Right atrium auricular region (tissue), 2 donors: ENCODE data around the gene PCSK2. TPM values are rescaled to one million over a fixed set of nuclear protein-coding genes. Genes with fewer than 3 reads are reported as not detected.
A peak's percentile ranks its signal among the peaks of the same experiment; 100 is the strongest.

Experiments
- DNase-seq: peaks from one replicate; pipeline ENCODE4 v3.0.0-alpha.2; 2019; ENCODE audit warnings: low spot score
- H3K27ac ChIP-seq, 2 donors: fragments of 200-600 bp; sonication (generic); 1 replicate in 1 of 2; 2 replicates in 1 of 2; pipeline ENCODE4 v1.5.1; 2016 to 2019
- H3K27me3 ChIP-seq, 2 donors: fragments of 200-600 bp; sonication (generic); one replicate each; pipeline versions ENCODE4 v1.5.1 to v1.6.0; 2017 to 2019
- H3K36me3 ChIP-seq: fragments of 200-600 bp; sonication (generic); one replicate; pipeline ENCODE4 v1.5.1; 2016
- H3K4me1 ChIP-seq, 2 donors: fragments of 200-600 bp; sonication (generic); one replicate each; pipeline versions ENCODE4 v1.5.1 to v1.6.0; 2017 to 2019
- H3K4me3 ChIP-seq, 2 donors: fragments of 200-600 bp; sonication (generic); 1 replicate in 1 of 2; 2 replicates in 1 of 2; pipeline ENCODE4 v1.5.1; 2017 to 2019; ENCODE audit warnings: mild to moderate bottlenecking in 1 of 2, moderate library complexity in 1 of 2
- H3K9me3 ChIP-seq, 2 donors: fragments of 200-600 bp; sonication (generic); one replicate each; pipeline ENCODE4 v1.5.1; 2019
- CTCF ChIP-seq, 2 donors: fragments of 200-600 bp; sonication (generic); IDR thresholded peaks; one replicate each; pipeline ENCODE4 v1.5.1; 2019; ENCODE audit warnings: antibody characterized with exemption in 2 of 2
- total RNA-seq, 2 donors: library from RNA; depleted of rRNA; stranded (reverse); fragments of >200 nt; gene quantifications; one replicate each; pipeline ENCODE4 v1.1.0, GENCODE V29; 2016

PCSK2 gene
- total RNA-seq, 2 donors from 2014 or later = 1.6 to 2.6 TPM

GRCh38 chr20:17468073-17468840 lies 241.4 kb downstream of the PCSK2 start:
- Histone ChIP-seq H3K4me1 (no peaks in the 10 kb centered on the region), H3K9me3 (peaks cover 0 to 4% of the 10 kb centered on the region in 2 donors), H3K36me3 (no peaks in the 10 kb centered on the region), H3K4me3 (no peak overlapping the region), H3K27me3 (no peaks in the 10 kb centered on the region), H3K27ac (no peak overlapping the region)
- TF ChIP-seq CTCF (IDR thresholded peaks at IDR 0.05) = no peak
- peak; percentile 51 for DNase-seq

GRCh38 chr20:17469246-17470030 lies 242.6 kb downstream of the PCSK2 start:
- TF ChIP-seq CTCF (IDR thresholded peaks at IDR 0.05) = no peak
- Histone ChIP-seq H3K27ac (no peak overlapping the region), H3K4me3 (no peak overlapping the region), H3K4me1 (no peaks in the 10 kb centered on the region), H3K36me3 (no peaks in the 10 kb centered on the region), H3K27me3 (no peaks in the 10 kb centered on the region), H3K9me3 (peaks cover 0 to 4% of the 10 kb centered on the region in 2 donors)
- DNase-seq = peak; percentile 5

- no peaks in the 10 kb centered on the region for H3K36me3 ChIP-seq
- DNase-seq = no peak
- H3K9me3 ChIP-seq = no peaks in the 10 kb centered on the region
- no peak overlapping the region for H3K4me3 ChIP-seq
- TF ChIP-seq CTCF (IDR thresholded peaks at IDR 0.05) = no peak
- no peaks in the 10 kb centered on the region for H3K4me1 ChIP-seq
- H3K27me3 ChIP-seq = no peaks in the 10 kb centered on the region
- no peak overlapping the region for H3K27ac ChIP-seq
These were observed 243.7 kb downstream of the PCSK2 start for GRCh38 chr20:17470521-17470920.

GRCh38 chr20:17470973-17471372 lies 244.1 kb downstream of the PCSK2 start:
- no peaks in the 10 kb centered on the region for H3K36me3 ChIP-seq

GRCh38 chr20:17471606-17472187 lies 244.9 kb downstream of the PCSK2 start:
- Histone ChIP-seq H3K4me1 (no peaks in the 10 kb centered on the region), H3K27ac (no peak overlapping the region), H3K4me3 (no peak overlapping the region), H3K9me3 (no peaks in the 10 kb centered on the region), H3K27me3 (no peaks in the 10 kb centered on the region), H3K36me3 (no peaks in the 10 kb centered on the region)
- peak; percentile 36 for DNase-seq
- TF ChIP-seq CTCF (IDR thresholded peaks at IDR 0.05) = no peak

More at GRCh38 chr20:17470973-17471372, 244.1 kb downstream of the PCSK2 start:
- H3K4me1 ChIP-seq = no peaks in the 10 kb centered on the region
- H3K27ac ChIP-seq = no peak overlapping the region
- no peaks in the 10 kb centered on the region for H3K9me3 ChIP-seq
- H3K27me3 ChIP-seq = no peaks in the 10 kb centered on the region
- DNase-seq = no peak
- H3K4me3 ChIP-seq = no peak overlapping the region
- TF ChIP-seq CTCF (IDR thresholded peaks at IDR 0.05) = no peak
